ENCODE data around the gene ANKMY1. TPM values are rescaled to one million over a fixed set of nuclear protein-coding genes. Genes with fewer than 3 reads are reported as not detected.

The ANKMY1 gene
- total and polyA plus RNA-seq, 2 of the 13 experiments (the other 11 are each of a cell fraction or from before 2014, with no cell fraction given): 11.7 to 18.8 TPM

DNA sequence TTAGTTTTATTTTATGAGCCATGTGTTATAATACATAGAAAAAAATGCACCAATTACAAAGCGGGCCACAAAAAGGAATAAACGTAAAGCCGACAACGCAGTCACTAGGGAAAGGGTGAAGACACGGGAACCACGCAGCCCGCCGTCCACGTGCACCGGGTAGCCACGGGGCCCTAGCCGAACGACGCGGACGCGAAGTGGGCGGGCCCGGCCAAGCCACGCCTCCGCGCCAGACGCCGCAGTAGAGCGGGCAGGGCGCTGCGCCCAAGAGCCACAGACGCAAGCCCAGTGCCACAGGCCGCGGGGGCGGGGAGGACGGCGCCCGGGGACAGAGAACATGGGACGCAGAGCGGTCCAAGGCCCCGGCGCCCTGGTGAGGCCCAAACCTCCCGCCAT lies 2.3 kb upstream of the ANKMY1 start, which contains the start of gene DUSP28 (continued):
- TF ChIP-seq EED (CRISPR knock-in tag; IDR thresholded peaks at IDR 0.05): peak; percentile 80; the same call in 1 of the 2 replicates
- peak; percentile 26; the same call in 1 of the 2 replicates for TF ChIP-seq ETV5 (CRISPR knock-in tag; IDR thresholded peaks at IDR 0.05; ENCODE audit: borderline replicate concordance)
- TF ChIP-seq MEF2D (CRISPR knock-in tag; IDR thresholded peaks at IDR 0.05): 0 out of 2 replicates have a peak, but pooled peaks have one; percentile 18
- TF ChIP-seq, protein P1, sequence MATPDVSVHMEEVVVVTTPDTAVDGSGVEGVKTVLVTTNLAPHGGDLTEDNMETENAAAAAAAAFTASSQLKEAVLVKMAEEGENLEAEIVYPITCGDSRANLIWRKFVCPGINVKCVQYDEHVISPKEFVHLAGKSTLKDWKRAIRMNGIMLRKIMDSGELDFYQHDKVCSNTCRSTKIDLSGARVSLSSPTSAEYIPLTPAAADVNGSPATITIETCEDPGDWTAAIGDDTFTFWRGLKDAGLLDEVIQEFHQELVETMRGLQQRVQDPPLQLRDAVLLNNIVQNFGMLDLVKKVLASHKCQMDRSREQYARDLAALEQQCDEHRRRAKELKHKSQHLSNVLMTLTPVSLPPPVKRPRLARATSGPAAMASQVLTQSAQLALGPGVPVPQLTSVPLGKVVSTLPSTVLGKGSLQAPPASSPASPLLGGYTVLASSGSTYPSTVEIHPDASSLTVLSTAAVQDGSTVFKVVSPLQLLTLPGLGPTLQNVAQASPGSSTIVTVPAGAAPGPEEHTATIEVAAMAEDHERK (CRISPR knock-in tag; IDR thresholded peaks at IDR 0.05; ENCODE audit: low read depth): peak; percentile 79
- TF ChIP-seq, protein P2, sequence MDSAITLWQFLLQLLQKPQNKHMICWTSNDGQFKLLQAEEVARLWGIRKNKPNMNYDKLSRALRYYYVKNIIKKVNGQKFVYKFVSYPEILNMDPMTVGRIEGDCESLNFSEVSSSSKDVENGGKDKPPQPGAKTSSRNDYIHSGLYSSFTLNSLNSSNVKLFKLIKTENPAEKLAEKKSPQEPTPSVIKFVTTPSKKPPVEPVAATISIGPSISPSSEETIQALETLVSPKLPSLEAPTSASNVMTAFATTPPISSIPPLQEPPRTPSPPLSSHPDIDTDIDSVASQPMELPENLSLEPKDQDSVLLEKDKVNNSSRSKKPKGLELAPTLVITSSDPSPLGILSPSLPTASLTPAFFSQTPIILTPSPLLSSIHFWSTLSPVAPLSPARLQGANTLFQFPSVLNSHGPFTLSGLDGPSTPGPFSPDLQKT (CRISPR knock-in tag; IDR thresholded peaks at IDR 0.05; ENCODE audit: borderline replicate concordance): 0 out of 2 replicates have a peak, but pooled peaks have one; percentile 3
- TF ChIP-seq ZNF224 (CRISPR knock-in tag; IDR thresholded peaks at IDR 0.05): no peak
- TF ChIP-seq NR1H2 (CRISPR knock-in tag; IDR thresholded peaks at IDR 0.05; ENCODE audit: borderline replicate concordance, low read depth): no peak
- TF ChIP-seq, protein P3, sequence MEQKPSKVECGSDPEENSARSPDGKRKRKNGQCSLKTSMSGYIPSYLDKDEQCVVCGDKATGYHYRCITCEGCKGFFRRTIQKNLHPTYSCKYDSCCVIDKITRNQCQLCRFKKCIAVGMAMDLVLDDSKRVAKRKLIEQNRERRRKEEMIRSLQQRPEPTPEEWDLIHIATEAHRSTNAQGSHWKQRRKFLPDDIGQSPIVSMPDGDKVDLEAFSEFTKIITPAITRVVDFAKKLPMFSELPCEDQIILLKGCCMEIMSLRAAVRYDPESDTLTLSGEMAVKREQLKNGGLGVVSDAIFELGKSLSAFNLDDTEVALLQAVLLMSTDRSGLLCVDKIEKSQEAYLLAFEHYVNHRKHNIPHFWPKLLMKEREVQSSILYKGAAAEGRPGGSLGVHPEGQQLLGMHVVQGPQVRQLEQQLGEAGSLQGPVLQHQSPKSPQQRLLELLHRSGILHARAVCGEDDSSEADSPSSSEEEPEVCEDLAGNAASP (CRISPR knock-in tag; IDR thresholded peaks at IDR 0.05; ENCODE audit: borderline replicate concordance): peak; percentile 65; the same call in 1 of the 2 replicates
- TF ChIP-seq FOXC1 (CRISPR knock-in tag; IDR thresholded peaks at IDR 0.05; ENCODE audit: borderline replicate concordance): peak; percentile 81; the same call in 1 of the 2 replicates
- peak; percentile 70; the same call in 1 of the 2 replicates for TF ChIP-seq KAT8 (CRISPR knock-in tag; IDR thresholded peaks at IDR 0.05)
- TF ChIP-seq CHD2 (IDR thresholded peaks at IDR 0.05; ENCODE audit: low read depth, low read length): no peak
- no peak for TF ChIP-seq RBM22 (optimal IDR thresholded peaks at IDR 0.05; ENCODE audit: low read length)
- peak; percentile 75; the same call in 1 of the 2 replicates for TF ChIP-seq ZFX (CRISPR knock-in tag; IDR thresholded peaks at IDR 0.05; ENCODE audit: low read depth)
- no peak; the same call in 1 of the 2 replicates for TF ChIP-seq ATF7-NPFF (CRISPR knock-in tag; IDR thresholded peaks at IDR 0.05; ENCODE audit: low read depth)
- peak; percentile 55; the same call in 1 of the 2 replicates for TF ChIP-seq ZNF44 (CRISPR knock-in tag; IDR thresholded peaks at IDR 0.05)
- TF ChIP-seq, protein P4, sequence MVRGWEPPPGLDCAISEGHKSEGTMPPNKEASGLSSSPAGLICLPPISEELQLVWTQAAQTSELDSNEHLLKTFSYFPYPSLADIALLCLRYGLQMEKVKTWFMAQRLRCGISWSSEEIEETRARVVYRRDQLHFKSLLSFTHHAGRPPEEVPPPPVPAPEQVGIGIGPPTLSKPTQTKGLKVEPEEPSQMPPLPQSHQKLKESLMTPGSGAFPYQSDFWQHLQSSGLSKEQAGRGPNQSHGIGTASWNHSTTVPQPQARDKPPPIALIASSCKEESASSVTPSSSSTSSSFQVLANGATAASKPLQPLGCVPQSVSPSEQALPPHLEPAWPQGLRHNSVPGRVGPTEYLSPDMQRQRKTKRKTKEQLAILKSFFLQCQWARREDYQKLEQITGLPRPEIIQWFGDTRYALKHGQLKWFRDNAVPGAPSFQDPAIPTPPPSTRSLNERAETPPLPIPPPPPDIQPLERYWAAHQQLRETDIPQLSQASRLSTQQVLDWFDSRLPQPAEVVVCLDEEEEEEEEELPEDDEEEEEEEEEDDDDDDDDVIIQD (CRISPR knock-in tag; IDR thresholded peaks at IDR 0.05; ENCODE audit: low read depth): peak; percentile 51; the same call in 1 of the 2 replicates
- TF ChIP-seq, protein P5, sequence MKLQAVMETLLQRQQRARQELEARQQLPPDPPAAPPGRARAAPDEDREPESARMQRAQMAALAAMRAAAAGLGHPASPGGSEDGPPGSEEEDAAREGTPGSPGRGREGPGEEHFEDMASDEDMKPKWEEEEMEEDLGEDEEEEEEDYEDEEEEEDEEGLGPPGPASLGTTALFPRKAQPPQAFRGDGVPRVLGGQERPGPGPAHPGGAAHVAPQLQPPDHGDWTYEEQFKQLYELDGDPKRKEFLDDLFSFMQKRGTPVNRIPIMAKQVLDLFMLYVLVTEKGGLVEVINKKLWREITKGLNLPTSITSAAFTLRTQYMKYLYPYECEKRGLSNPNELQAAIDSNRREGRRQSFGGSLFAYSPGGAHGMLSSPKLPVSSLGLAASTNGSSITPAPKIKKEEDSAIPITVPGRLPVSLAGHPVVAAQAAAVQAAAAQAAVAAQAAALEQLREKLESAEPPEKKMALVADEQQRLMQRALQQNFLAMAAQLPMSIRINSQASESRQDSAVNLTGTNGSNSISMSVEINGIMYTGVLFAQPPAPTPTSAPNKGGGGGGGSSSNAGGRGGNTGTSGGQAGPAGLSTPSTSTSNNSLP (IDR thresholded peaks at IDR 0.05; ENCODE audit: low read depth, low read length): no peak
- TF ChIP-seq FOXA3 (CRISPR knock-in tag; IDR thresholded peaks at IDR 0.05): peak; percentile 66
- TF ChIP-seq, protein P6, sequence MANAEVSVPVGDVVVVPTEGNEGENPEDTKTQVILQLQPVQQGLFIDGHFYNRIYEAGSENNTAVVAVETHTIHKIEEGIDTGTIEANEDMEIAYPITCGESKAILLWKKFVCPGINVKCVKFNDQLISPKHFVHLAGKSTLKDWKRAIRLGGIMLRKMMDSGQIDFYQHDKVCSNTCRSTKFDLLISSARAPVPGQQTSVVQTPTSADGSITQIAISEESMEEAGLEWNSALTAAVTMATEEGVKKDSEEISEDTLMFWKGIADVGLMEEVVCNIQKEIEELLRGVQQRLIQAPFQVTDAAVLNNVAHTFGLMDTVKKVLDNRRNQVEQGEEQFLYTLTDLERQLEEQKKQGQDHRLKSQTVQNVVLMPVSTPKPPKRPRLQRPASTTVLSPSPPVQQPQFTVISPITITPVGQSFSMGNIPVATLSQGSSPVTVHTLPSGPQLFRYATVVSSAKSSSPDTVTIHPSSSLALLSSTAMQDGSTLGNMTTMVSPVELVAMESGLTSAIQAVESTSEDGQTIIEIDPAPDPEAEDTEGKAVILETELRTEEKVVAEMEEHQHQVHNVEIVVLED (CRISPR knock-in tag; IDR thresholded peaks at IDR 0.05; ENCODE audit: borderline replicate concordance): peak; percentile 88
- no peak for TF ChIP-seq RBM39 (IDR thresholded peaks at IDR 0.05; ENCODE audit: low read depth, low read length, poor library complexity, severe bottlenecking)

Measured in HepG2 (cell line).